OCI-M2 (cell line): ENCODE measurements around the gene BEGAIN.

ENCODE experiments used
- DNase-seq: peaks from one replicate; lab custom pipeline; 2025; ENCODE audit not compliant: unreplicated experiment; lab: John Stamatoyannopoulos, UW

BEGAIN gene

GRCh38 chr14:100584056-100585031 is 2.9 kb downstream of the BEGAIN start:
- no peak for DNase-seq

- no peak for DNase-seq
Measured at GRCh38 chr14:100583245-100583644, 4.0 kb downstream of the BEGAIN start.

DNA sequence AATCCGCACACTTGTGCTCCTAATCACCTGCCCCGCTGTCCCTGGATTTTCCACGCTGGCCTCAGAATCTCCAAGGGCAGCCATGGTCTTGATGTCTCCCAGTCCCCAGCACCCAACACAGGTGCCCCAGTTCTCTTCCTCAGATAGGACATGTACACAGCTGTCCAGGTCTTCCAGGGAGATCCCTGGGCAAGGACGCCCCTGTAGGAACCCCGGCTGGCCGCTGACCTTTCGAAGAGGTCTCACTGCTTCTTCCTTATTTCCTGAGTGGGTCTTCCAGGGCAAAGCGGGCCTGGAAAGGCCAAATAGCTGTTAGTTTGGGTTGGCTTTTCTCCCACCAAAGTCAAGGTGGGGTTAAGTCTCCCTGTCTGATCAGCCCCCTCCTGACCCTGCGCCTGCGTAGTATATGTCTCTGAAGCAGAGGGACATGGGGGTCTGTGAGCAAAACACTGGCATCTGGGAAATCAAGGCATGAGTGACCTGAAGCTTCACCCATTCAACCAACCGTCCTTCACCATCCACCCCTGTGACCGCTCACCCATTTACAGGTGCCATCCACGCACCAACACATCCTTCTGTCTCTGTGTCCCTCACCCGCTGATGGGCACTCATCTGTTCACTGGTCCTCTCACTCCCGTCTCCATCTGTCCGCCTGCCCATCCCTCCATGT is 4.6 kb downstream of the BEGAIN start:
- no peak for DNase-seq

DNA sequence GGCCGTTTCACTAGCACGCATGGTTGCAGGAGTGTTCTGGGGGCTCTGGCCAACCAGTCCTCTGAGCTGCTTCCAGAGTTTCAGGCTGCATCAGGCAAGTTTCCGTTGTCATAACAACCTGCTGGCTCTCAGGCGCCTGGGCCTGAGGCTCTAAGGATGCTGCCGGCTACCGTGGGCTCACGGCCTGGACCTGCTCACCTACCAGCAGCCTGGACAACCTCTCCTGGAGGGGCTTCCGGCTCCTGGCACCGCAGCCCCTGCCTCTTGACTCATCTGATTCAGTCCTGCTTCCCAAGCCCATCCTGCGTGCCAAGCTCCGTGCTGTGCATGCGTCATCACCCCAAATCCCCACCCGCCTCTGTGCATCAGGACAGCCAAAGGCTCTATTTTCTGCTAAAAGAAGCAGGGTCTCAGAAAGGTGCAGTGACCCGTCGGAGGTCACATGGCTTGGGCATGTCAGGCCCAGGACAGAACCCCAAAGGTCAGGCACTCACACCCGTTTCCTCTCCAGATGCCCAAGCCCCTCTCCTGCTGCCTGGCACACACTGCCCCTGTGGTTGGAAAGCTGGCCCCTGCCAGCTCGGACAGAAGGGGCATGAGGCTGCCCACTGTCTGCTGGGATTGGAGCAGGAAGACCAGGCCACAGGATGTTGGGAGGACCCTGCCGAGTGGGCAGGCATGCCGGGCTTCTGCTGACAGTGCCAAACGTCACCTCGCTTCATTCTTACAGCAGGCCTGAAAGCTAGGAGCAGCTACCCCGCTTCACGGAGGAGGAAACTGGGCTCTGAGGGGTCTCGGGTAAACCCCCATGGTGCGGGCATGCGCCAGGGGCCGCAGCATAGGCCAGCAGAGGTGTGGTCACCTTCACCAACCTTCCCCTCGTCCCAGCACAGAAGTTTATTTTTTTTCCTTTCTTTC is 5.7 kb downstream of the BEGAIN start:
- no peak for DNase-seq

GRCh38 chr14:100580316-100581227 is 6.6 kb downstream of the BEGAIN start:
- DNase-seq, result no peak

DNA sequence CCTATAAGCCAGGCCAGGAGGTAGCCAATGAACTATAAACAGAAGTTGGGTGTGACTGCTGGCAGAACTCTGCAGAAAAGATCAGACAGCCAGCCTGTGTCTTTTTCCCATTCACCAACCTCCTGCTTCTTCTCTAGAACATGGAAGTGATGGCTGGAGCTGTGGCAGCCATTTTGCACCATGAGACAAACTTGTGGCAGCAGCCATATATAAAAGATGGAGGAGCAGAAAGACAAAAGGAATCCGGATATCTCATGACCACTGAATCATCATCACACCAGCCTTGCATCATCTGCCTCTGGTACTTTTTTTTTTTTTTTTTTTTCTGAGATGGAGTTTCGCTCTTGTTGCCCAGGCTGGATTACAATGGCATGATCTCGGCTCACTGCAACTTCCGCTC is 8.7 kb downstream of the BEGAIN start:
- no peak for DNase-seq

GRCh38 chr14:100577986-100578431 is 9.2 kb downstream of the BEGAIN start:
- no peak for DNase-seq

GRCh38 chr14:100577321-100577985 is 9.8 kb downstream of the BEGAIN start:
- no peak for DNase-seq

- DNase-seq, result no peak
Measured at GRCh38 chr14:100576091-100577085, 10.8 kb downstream of the BEGAIN start.

GRCh38 chr14:100575266-100575995 is 11.8 kb downstream of the BEGAIN start:
- no peak for DNase-seq

DNA sequence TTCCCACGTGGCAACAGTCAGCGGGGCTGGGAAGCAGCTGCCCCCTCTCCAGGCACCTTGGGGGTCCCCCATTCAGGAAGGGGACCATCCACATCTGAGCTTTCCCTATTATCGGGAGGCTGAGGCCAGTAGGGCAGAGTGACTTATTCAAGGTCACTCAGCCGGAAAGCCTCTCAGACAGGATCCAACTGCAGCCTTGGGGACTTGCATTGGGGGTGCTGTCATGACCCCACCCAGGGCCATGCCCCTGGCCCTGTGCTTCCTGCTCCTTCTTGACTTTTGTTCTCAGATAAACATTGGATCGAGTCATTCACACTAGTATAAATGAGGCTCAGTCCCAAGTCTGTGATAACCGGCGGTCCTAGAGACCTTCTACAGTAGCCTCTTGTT is 12.6 kb downstream of the BEGAIN start:
- DNase-seq, result no peak

DNA sequence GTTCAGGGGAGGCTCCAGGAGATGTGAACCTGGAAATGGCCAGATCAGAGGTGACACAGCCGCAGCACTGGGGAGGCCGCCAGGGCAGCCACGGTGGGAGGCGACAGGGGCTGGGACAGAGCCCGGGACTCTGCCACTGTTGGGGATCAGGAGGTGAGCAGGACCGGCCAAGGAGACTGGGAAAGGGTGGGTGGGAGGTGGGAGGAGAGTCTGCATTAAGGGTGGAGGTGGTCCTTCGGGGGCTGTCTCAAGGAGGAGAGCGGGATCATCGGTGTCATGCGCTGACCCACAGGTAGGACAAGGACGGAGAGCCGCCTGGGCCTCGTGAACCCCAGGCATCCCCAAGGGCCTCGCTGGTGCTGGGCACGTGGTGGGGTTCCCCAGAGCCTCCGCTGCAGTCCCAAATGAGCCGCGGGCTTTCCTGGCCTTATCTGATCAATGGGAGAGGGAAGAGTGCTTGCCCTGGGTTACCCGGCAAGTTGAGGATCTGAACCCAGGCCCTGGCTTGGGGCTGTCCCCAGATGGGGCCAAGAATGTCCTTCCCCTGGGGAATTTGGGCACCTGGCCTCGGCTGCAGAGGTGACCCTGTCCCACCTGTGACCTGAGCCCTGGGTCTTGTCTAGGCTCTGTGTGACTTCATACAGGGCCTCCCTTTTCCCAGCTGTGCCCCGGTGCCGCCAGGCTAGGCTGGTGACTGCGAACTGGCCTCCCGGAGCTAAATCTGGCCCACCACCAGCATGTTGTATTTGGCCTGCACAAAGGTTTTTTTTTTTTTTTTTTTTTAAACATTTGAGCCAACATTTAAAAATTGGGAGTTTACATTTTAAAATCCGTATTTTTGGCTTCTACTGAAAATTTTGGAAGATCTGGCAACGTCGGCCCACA is 13.2 kb downstream of the BEGAIN start:
- no peak for DNase-seq

- DNase-seq, result no peak
Measured at GRCh38 chr14:100573002-100573756, 14.0 kb downstream of the BEGAIN start.

- DNase-seq, result no peak
Measured at GRCh38 chr14:100572543-100572942, 14.7 kb downstream of the BEGAIN start.

GRCh38 chr14:100571837-100572236 is 15.4 kb downstream of the BEGAIN start:
- DNase-seq, result no peak
